Activated CD8-positive, alpha-beta memory T cell treated with anti-CD3 and anti-CD28 coated beads, Interleukin-2, amount 10 ng/mL, durations not matched to agents 7 days and 5 days (primary cell): ENCODE results near the gene PCMTD2. TPM values are rescaled to one million over a fixed set of nuclear protein-coding genes. Genes with fewer than 3 reads are reported as not detected.

Source experiments
- ATAC-seq: fragments of 150-1000 bp; cut with Tn5 transposase; one replicate; pipeline ENCODE4 v1.10.0; 2021; ENCODE audit warnings: moderate library complexity
- CTCF ChIA-PET: fragments of 350-600 bp; sonication (Branson Sonifier 250); formaldehyde crosslinking; loops from one replicate; lab custom pipeline; 2021; ENCODE audit warnings: antibody characterized with exemption; lab: Charles Lee
- DNase-seq: peaks from one replicate; pipeline ENCODE4 v3.0.0-alpha.2; 2020
- H3K27ac Mint-ChIP-seq: one replicate; pipeline ENCODE4 v1.8.0; 2021; ENCODE audit warnings: mild to moderate bottlenecking, mixed read lengths
- H3K27me3 Mint-ChIP-seq: one replicate; pipeline ENCODE4 v1.8.0; 2021; ENCODE audit warnings: mixed read lengths
- H3K36me3 Mint-ChIP-seq: one replicate; pipeline ENCODE4 v1.8.0; 2021; ENCODE audit warnings: mild to moderate bottlenecking, mixed read lengths
- H3K4me1 Mint-ChIP-seq: one replicate; pipeline ENCODE4 v1.8.0; 2021; ENCODE audit warnings: mixed read lengths
- H3K4me3 Mint-ChIP-seq: one replicate; pipeline ENCODE4 v1.8.0; 2021; ENCODE audit warnings: mild to moderate bottlenecking, moderate library complexity, mixed read lengths
- H3K9me3 Mint-ChIP-seq: one replicate; pipeline ENCODE4 v1.8.0; 2022; ENCODE audit warnings: low read depth, mixed read lengths
- total RNA-seq, 2 experiments: library from RNA; stranded (reverse); gene quantifications; one replicate each; pipeline ENCODE4 v1.2.3, GENCODE V29; 2021

Gene PCMTD2
- total RNA-seq, 2 experiments from 2014 or later = 28.1 to 38.5 TPM

- no peak overlapping the region for H3K27ac Mint-ChIP-seq
- CTCF ChIA-PET = no interaction called here
- H3K4me3 Mint-ChIP-seq = no peak overlapping the region
- DNase-seq (no peak), ATAC-seq (no peak)
- no peaks in the 10 kb centered on the region for H3K27me3 Mint-ChIP-seq
- no peaks in the 10 kb centered on the region for H3K9me3 Mint-ChIP-seq
- H3K4me1 Mint-ChIP-seq = no peaks in the 10 kb centered on the region
- no peaks in the 10 kb centered on the region for H3K36me3 Mint-ChIP-seq
These were observed 36.3 kb upstream of the PCMTD2 start for GRCh38 chr20:64219202-64219601.

- CTCF ChIA-PET = no interaction called here
- Mint-ChIP-seq H3K4me1 (peaks cover 2% of the 10 kb centered on the region), H3K9me3 (no peaks in the 10 kb centered on the region), H3K4me3 (no peak overlapping the region), H3K27me3 (no peaks in the 10 kb centered on the region), H3K36me3 (no peaks in the 10 kb centered on the region), H3K27ac (no peak overlapping the region)
- ATAC-seq (no peak), DNase-seq (no peak)
These were observed 35.8 kb upstream of the PCMTD2 start for GRCh38 chr20:64219730-64220129.

- ATAC-seq = no peak
- H3K27ac Mint-ChIP-seq = no peak overlapping the region
These were observed 35.1 kb upstream of the PCMTD2 start for GRCh38 chr20:64220420-64220819.

GRCh38 chr20:64220891-64221527 lies 34.5 kb upstream of the PCMTD2 start:
- H3K4me1 Mint-ChIP-seq = peaks cover 2% of the 10 kb centered on the region
- H3K27me3 Mint-ChIP-seq = no peaks in the 10 kb centered on the region
- H3K27ac Mint-ChIP-seq = no peak overlapping the region
- H3K4me3 Mint-ChIP-seq = no peak overlapping the region
- CTCF ChIA-PET = no interaction called here
- H3K36me3 Mint-ChIP-seq = no peaks in the 10 kb centered on the region
- no peak for ATAC-seq
- DNase-seq = no peak
- H3K9me3 Mint-ChIP-seq = no peaks in the 10 kb centered on the region

More at GRCh38 chr20:64220420-64220819, 35.1 kb upstream of the PCMTD2 start:
- Mint-ChIP-seq H3K27me3 (no peaks in the 10 kb centered on the region), H3K36me3 (no peaks in the 10 kb centered on the region), H3K4me1 (peaks cover 2% of the 10 kb centered on the region), H3K4me3 (no peak overlapping the region), H3K9me3 (no peaks in the 10 kb centered on the region)
- CTCF ChIA-PET = no interaction called here
- no peak for DNase-seq

DNA sequence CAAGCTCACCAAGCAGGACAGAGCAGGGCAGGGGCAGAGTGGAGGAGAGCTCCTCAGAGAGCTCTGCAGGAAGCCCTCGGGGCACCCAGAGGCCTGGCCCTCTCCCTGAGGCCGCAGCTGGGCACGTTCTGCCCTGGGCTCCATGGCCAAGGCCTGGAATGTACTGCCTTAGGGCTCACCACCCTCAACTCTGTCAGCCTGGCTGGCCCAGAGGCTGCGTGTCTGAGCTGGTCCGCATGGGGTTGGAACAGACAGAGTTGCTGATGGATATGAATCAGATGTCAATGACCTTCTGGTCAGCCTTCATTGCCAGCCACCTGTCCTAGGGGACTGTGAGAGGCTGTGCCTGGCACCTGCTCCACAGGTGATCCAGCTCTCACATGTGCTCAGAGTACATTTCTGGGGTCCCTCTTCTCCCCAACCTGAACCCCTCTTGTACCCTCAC lies 33.2 kb upstream of the PCMTD2 start:
- Mint-ChIP-seq H3K4me3 (no peak overlapping the region), H3K27ac (no peak overlapping the region), H3K36me3 (no peaks in the 10 kb centered on the region), H3K27me3 (no peaks in the 10 kb centered on the region), H3K9me3 (no peaks in the 10 kb centered on the region), H3K4me1 (peaks cover 2% of the 10 kb centered on the region)
- DNase-seq (no peak), ATAC-seq (no peak)
- CTCF ChIA-PET = no interaction called here

DNA sequence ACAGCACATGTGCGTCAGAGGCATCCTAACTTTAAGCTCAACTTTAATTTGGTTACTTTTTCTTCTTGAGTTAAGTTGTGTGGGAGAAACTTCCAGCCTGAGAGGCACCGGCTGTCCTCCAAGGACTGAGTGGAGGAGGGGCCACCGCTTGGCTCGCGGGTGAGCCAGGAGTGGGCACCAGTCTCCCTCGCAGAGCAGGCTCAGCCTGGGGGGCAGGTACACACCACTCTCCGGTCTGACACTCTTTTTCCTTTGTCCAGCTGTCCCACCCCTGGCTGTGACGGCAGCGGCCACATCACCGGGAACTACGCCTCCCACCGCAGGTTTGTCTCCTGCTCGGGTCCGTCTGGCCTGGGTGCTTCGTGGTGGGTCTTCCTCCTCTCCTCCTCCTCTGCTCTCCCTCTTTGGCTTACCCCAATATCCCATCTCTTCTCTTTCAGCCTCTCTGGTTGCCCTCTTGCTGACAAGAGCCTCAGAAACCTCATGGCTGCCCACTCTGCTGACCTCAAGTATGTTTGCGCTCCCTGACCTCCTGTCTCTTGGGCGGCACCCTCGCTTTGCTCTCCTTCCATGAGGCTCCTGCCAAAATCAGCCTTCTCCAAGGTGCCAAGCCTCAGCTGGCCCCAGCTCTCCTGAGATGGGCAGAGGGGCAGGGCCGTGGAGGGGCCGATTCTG lies 32.6 kb upstream of the PCMTD2 start:
- Mint-ChIP-seq H3K4me1 (peaks cover 2% of the 10 kb centered on the region), H3K9me3 (no peaks in the 10 kb centered on the region), H3K36me3 (no peaks in the 10 kb centered on the region), H3K4me3 (no peak overlapping the region), H3K27me3 (no peaks in the 10 kb centered on the region), H3K27ac (no peak overlapping the region)
- no peak for DNase-seq
- CTCF ChIA-PET = no interaction called here
- ATAC-seq = no peak

GRCh38 chr20:64223526-64224067 lies 32.0 kb upstream of the PCMTD2 start:
- H3K36me3 Mint-ChIP-seq = no peaks in the 10 kb centered on the region
- ATAC-seq (no peak), DNase-seq (no peak)
- H3K4me3 Mint-ChIP-seq = no peak overlapping the region
- H3K27ac Mint-ChIP-seq = no peak overlapping the region
- H3K4me1 Mint-ChIP-seq = peaks cover 2% of the 10 kb centered on the region
- H3K27me3 Mint-ChIP-seq = no peaks in the 10 kb centered on the region
- H3K9me3 Mint-ChIP-seq = no peaks in the 10 kb centered on the region
- CTCF ChIA-PET = no interaction called here

GRCh38 chr20:64224351-64225170 lies 31.0 kb upstream of the PCMTD2 start:
- no peak overlapping the region for H3K27ac Mint-ChIP-seq

DNA sequence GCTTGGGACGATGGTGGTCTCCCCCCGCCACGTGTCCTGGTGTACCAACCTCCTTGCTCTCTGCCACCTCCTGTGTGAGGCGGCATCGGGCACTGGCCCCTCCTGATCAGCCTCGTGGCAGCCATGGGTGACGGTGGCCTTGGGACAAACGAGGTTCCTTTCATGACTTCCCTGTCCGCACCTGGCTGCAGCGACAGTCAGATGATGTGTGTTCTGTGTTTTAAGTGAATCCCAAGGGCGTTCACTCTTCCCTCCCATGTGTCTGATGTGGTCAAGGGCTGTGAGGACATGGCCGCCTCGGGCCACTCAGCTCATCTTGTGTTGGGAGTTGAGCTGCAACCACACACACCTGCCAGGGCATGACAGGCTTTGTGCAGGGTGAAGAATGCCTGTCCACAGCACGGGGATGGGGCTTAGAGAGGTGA lies 30.4 kb upstream of the PCMTD2 start:
- CTCF ChIA-PET = no interaction called here
- ATAC-seq = no peak
- peaks cover 2% of the 10 kb centered on the region for H3K4me1 Mint-ChIP-seq

More at GRCh38 chr20:64224351-64225170, 31.0 kb upstream of the PCMTD2 start:
- CTCF ChIA-PET = no interaction called here
- H3K27me3 Mint-ChIP-seq = no peaks in the 10 kb centered on the region
- no peaks in the 10 kb centered on the region for H3K9me3 Mint-ChIP-seq
- H3K4me1 Mint-ChIP-seq = peaks cover 2% of the 10 kb centered on the region
- H3K36me3 Mint-ChIP-seq = no peaks in the 10 kb centered on the region
- ATAC-seq (no peak), DNase-seq (no peak)
- no peak overlapping the region for H3K4me3 Mint-ChIP-seq

GRCh38 chr20:64225828-64226598 lies 29.5 kb upstream of the PCMTD2 start:
- H3K4me3 Mint-ChIP-seq = no peak overlapping the region
- H3K4me1 Mint-ChIP-seq = peaks cover 2% of the 10 kb centered on the region
- DNase-seq = no peak
- H3K27me3 Mint-ChIP-seq = no peaks in the 10 kb centered on the region
- ATAC-seq = no peak
- CTCF ChIA-PET = no interaction called here
- H3K9me3 Mint-ChIP-seq = no peaks in the 10 kb centered on the region
- H3K36me3 Mint-ChIP-seq = no peaks in the 10 kb centered on the region
- H3K27ac Mint-ChIP-seq = no peak overlapping the region

More for the DNA sequence above, 30.4 kb upstream of the PCMTD2 start:
- Mint-ChIP-seq H3K36me3 (no peaks in the 10 kb centered on the region), H3K27ac (no peak overlapping the region), H3K4me3 (no peak overlapping the region), H3K27me3 (no peaks in the 10 kb centered on the region), H3K9me3 (no peaks in the 10 kb centered on the region)
- no peak for DNase-seq

GRCh38 chr20:64226686-64227580 lies 28.6 kb upstream of the PCMTD2 start:
- CTCF ChIA-PET = no interaction called here
- peaks cover 2% of the 10 kb centered on the region for H3K4me1 Mint-ChIP-seq

DNA sequence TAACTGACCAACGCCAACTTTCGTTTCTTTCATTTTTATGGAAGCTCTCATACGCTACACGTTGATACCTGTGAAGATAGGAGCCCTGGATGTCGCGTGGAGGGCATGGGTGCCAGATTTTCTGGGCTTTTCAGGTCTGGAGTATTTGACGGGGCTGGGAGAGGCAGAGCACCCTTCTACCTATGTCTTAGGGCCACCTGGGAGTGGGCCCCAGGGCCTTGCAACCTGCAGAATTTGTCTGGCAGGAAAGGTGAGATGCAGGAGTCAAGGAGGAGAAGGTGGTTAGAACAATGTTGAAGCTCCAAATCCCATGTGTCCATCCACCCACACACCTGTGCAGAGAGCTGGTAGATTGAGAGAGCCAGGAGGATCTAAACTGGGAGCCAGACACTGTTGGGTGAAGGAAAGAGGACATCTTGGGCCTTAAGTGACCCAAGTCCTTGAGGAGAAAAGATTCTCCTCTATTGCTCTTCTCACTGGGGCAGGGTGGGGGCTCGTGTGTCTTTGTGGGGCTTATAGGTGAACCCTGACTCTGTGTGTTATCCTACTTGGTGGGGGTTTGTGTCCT lies 27.4 kb upstream of the PCMTD2 start:
- Mint-ChIP-seq H3K4me3 (no peak overlapping the region), H3K27ac (no peak overlapping the region), H3K9me3 (no peaks in the 10 kb centered on the region), H3K36me3 (no peaks in the 10 kb centered on the region), H3K27me3 (no peaks in the 10 kb centered on the region), H3K4me1 (peaks cover 2% of the 10 kb centered on the region)
- ATAC-seq (no peak), DNase-seq (no peak)
- CTCF ChIA-PET = no interaction called here

More at GRCh38 chr20:64226686-64227580, 28.6 kb upstream of the PCMTD2 start:
- ATAC-seq = no peak
- Mint-ChIP-seq H3K9me3 (no peaks in the 10 kb centered on the region), H3K36me3 (no peaks in the 10 kb centered on the region), H3K27ac (no peak overlapping the region), H3K4me3 (no peak overlapping the region), H3K27me3 (no peaks in the 10 kb centered on the region)
- DNase-seq = no peak
